IMR-90 (cell line): ENCODE measurements around the gene SLC22A5. TPM values are rescaled to one million over a fixed set of nuclear protein-coding genes. Genes with fewer than 3 reads are reported as not detected.

Experiments
- ATAC-seq: fragments of 200-7000 bp; cut with Tn5 transposase; 2 replicates; pipeline ENCODE4 v1.9.1; 2020; ENCODE audit warnings: low read depth, mild to moderate bottlenecking, moderate library complexity
- BruUV-seq: library from RNA; stranded (reverse); fragments of 400-500 nt; replicated peaks from 2 replicates; lab custom pipeline; 2021; lab: Mats Ljungman, UMichigan
- CTCF ChIA-PET: fragments of 300-600 bp; formaldehyde crosslinking; extraction: SDS; loops from one replicate; lab custom pipeline; 2021; ENCODE audit warnings: antibody characterized with exemption; lab: Yijun Ruan, JAX
- POLR2A ChIA-PET: fragments of 300-600 bp; sonication (Branson Sonifier 250); formaldehyde crosslinking; loops from one replicate; lab custom pipeline; 2022; ENCODE audit warnings: antibody characterized with exemption; ENCODE audit not compliant: unreplicated experiment; lab: Charles Lee
- DNase-seq: peaks from one replicate; pipeline ENCODE4 v3.0.0; 2013
- H2AFZ ChIP-seq: replicated peaks from 2 replicates; pipeline ENCODE3; 2013; ENCODE audit warnings: low read length, mild to moderate bottlenecking; ENCODE audit not compliant: poor library complexity
- H2AK5ac ChIP-seq: 2 replicates; pipeline ENCODE4 v1.6.1; 2013; ENCODE audit warnings: low read depth, low read length, inconsistent platforms
- H2AK9ac ChIP-seq: replicated peaks from 2 replicates; pipeline ENCODE3; 2013; ENCODE audit warnings: mild to moderate bottlenecking, low read depth, low read length, moderate library complexity; ENCODE audit not compliant: poor library complexity
- H2BK120ac ChIP-seq: 2 replicates; pipeline ENCODE4 v1.6.1; 2013; ENCODE audit warnings: low read depth, low read length, inconsistent platforms
- H2BK15ac ChIP-seq: 3 replicates; pipeline ENCODE4 v1.6.1; 2013; ENCODE audit warnings: low read depth, low read length, inconsistent platforms
- H2BK20ac ChIP-seq: 2 replicates; pipeline ENCODE4 v1.6.1; 2013; ENCODE audit warnings: low read depth, mild to moderate bottlenecking, inconsistent platforms, low read length, moderate library complexity
- H2BK5ac ChIP-seq: 2 replicates; pipeline ENCODE4 v1.6.1; 2013; ENCODE audit warnings: mild to moderate bottlenecking, low read depth, low read length, inconsistent platforms; ENCODE audit not compliant: poor library complexity, severe bottlenecking
- H3K14ac ChIP-seq: replicated peaks from 2 replicates; pipeline ENCODE4 v1.6.1; 2013; ENCODE audit warnings: low read depth, low read length, inconsistent platforms
- H3K18ac ChIP-seq: 2 replicates; pipeline ENCODE4 v1.6.1; 2013; ENCODE audit warnings: low read depth, low read length, control low read depth
- H3K23ac ChIP-seq: 2 replicates; pipeline ENCODE4 v1.6.1; 2013; ENCODE audit warnings: low read depth, low read length, inconsistent platforms
- H3K27ac ChIP-seq: 2 replicates; pipeline ENCODE4 v1.5.1; 2013; ENCODE audit warnings: mild to moderate bottlenecking, control low read depth, low read length; ENCODE audit not compliant: insufficient read depth
- H3K27me3 ChIP-seq: 2 replicates; pipeline ENCODE4 v1.6.1; 2013; ENCODE audit warnings: low read length; ENCODE audit not compliant: control insufficient read depth, insufficient read depth
- H3K36me3 ChIP-seq: 2 replicates; pipeline ENCODE4 v1.6.1; 2013; ENCODE audit warnings: low read length, mixed read lengths; ENCODE audit not compliant: control insufficient read depth, insufficient read depth
- H3K4ac ChIP-seq: 2 replicates; pipeline ENCODE4 v1.6.1; 2013; ENCODE audit warnings: low read depth, low read length, inconsistent platforms
- H3K4me1 ChIP-seq: 2 replicates; pipeline ENCODE4 v1.6.1; 2013; ENCODE audit warnings: low read length, mixed read lengths; ENCODE audit not compliant: control insufficient read depth, insufficient read depth
- H3K4me2 ChIP-seq: 2 replicates; pipeline ENCODE4 v1.6.1; 2013; ENCODE audit warnings: low read depth, mild to moderate bottlenecking, control low read depth, low read length, moderate library complexity
- H3K4me3 ChIP-seq: 2 replicates; pipeline ENCODE4 v1.5.1; 2013; ENCODE audit warnings: low read depth, mild to moderate bottlenecking, control low read depth, low read length, moderate library complexity; ENCODE audit not compliant: insufficient read depth
- H3K56ac ChIP-seq: 2 replicates; pipeline ENCODE4 v1.6.1; 2013; ENCODE audit warnings: low read length, inconsistent platforms; ENCODE audit not compliant: insufficient read depth; ENCODE audit errors: extremely low read depth
- H3K79me1 ChIP-seq, 2 experiments: 2 replicates each; pipeline ENCODE4 v1.6.1; 2013; ENCODE audit warnings: low read length in 2 of 2, inconsistent platforms in 1 of 2, low read depth in 1 of 2
- H3K9ac ChIP-seq: 2 replicates; pipeline ENCODE4 v1.6.1; 2013; ENCODE audit warnings: low read depth, low read length, control low read depth
- H3K9me1 ChIP-seq: 2 replicates; pipeline ENCODE4 v1.6.1; 2013; ENCODE audit warnings: low read length, inconsistent platforms; ENCODE audit not compliant: insufficient read depth
- H3K9me3 ChIP-seq: 2 replicates; pipeline ENCODE4 v1.6.1; 2013; ENCODE audit warnings: low read length; ENCODE audit not compliant: control insufficient read depth, insufficient read depth
- H4K20me1 ChIP-seq: 2 replicates; pipeline ENCODE4 v1.6.1; 2013; ENCODE audit warnings: low read length, inconsistent platforms; ENCODE audit not compliant: insufficient read depth
- H4K5ac ChIP-seq: 2 replicates; pipeline ENCODE4 v1.6.1; 2013; ENCODE audit warnings: mild to moderate bottlenecking, low read depth, low read length, control low read depth
- H4K8ac ChIP-seq, 2 experiments: 2 replicates each; pipeline ENCODE4 v1.6.1; 2013; ENCODE audit warnings: low read depth in 2 of 2, low read length in 2 of 2, control low read depth in 1 of 2, inconsistent platforms in 1 of 2
- H4K91ac ChIP-seq: 2 replicates; pipeline ENCODE4 v1.6.1; 2013; ENCODE audit warnings: low read depth, low read length, inconsistent platforms; ENCODE audit not compliant: insufficient read depth
- BHLHE40 ChIP-seq: fragments of 150-350 bp; IDR thresholded peaks from 2 replicates; pipeline ENCODE4 v1.6.1; 2016; ENCODE audit warnings: mild to moderate bottlenecking, low read depth, low read length
- CEBPB ChIP-seq: IDR thresholded peaks from 2 replicates; pipeline ENCODE4 v1.6.1; 2012; ENCODE audit warnings: low read depth, low read length, improper control_type of control experiment
- CTCF ChIP-seq: conservative IDR thresholded peaks from 2 replicates; pipeline ENCODE4 v1.5.1; 2012; ENCODE audit warnings: mild to moderate bottlenecking, low read depth, low read length, improper control_type of control experiment
- ELK1 ChIP-seq: fragments of 150-350 bp; IDR thresholded peaks from 2 replicates; pipeline ENCODE4 v1.6.1; 2016; ENCODE audit warnings: low read depth, mild to moderate bottlenecking, low read length, moderate library complexity, borderline replicate concordance
- FOS ChIP-seq: fragments of 150-350 bp; IDR thresholded peaks from 2 replicates; pipeline ENCODE4 v1.6.1; 2016; ENCODE audit warnings: low read depth, low read length
- MAFK ChIP-seq: IDR thresholded peaks from 2 replicates; pipeline ENCODE4 v1.6.1; 2012; ENCODE audit warnings: low read depth, low read length, improper control_type of control experiment
- MAZ ChIP-seq: IDR thresholded peaks from 2 replicates; pipeline ENCODE4 v1.6.1; 2012; ENCODE audit warnings: low read depth, mild to moderate bottlenecking, low read length, improper control_type of control experiment, moderate library complexity, borderline replicate concordance
- MXI1 ChIP-seq: IDR thresholded peaks from 2 replicates; pipeline ENCODE4 v1.6.1; 2012; ENCODE audit warnings: low read depth, mild to moderate bottlenecking, low read length, moderate library complexity, borderline replicate concordance
- NFE2L2 ChIP-seq: fragments of 150-350 bp; IDR thresholded peaks from 2 replicates; pipeline ENCODE4 v1.6.1; 2016; ENCODE audit warnings: low read depth, mild to moderate bottlenecking, low read length
- POLR2A ChIP-seq: IDR thresholded peaks from 2 replicates; pipeline ENCODE4 v1.6.1; 2012; ENCODE audit warnings: mild to moderate bottlenecking, low read depth, low read length
- RAD21 ChIP-seq: IDR thresholded peaks from 2 replicates; pipeline ENCODE4 v1.6.1; 2012; ENCODE audit warnings: low read length, improper control_type of control experiment
- RCOR1 ChIP-seq: IDR thresholded peaks from 2 replicates; pipeline ENCODE4 v1.6.1; 2012; ENCODE audit warnings: mild to moderate bottlenecking, low read length, improper control_type of control experiment; ENCODE audit not compliant: insufficient replicate concordance
- RFX5 ChIP-seq: IDR thresholded peaks from 2 replicates; pipeline ENCODE4 v1.8.0; 2012; ENCODE audit warnings: low read depth, mild to moderate bottlenecking, low read length, moderate library complexity
- WGBS, 2 experiments: methylation state at CpG; one replicate each; pipeline versions ENCODE4 v1.1.5 to v1.1.7; 2013; ENCODE audit warnings: missing lambda C conversion rate in 2 of 2; ENCODE audit not compliant: insufficient read length in 1 of 2; ENCODE audit errors: extremely low coverage in 2 of 2; 5-methylcytosine and 5-hydroxymethylcytosine counted together
- dilution Hi-C: fragments of 300-500 bp; cut with HindIII; formaldehyde crosslinking; loops from one replicate; pipeline ENCODE4 v1.14.3; 2018; ENCODE audit warnings: low sequenced_read_pairs; ENCODE audit not compliant: unreplicated experiment
- in situ Hi-C: fragments of 300-500 bp; cut with MboI; formaldehyde crosslinking; loops from 3 replicates; pipeline ENCODE4 v1.14.3; 2019; ENCODE audit warnings: low sequenced_read_pairs, inconsistent platforms, mixed read lengths
- intact Hi-C: fragments of 100-400 bp; cut with micrococcal nuclease; formaldehyde crosslinking; loops from 2 replicates; pipeline ENCODE4 v1.10.0; 2022
- polyA plus RNA-seq, 3 experiments: library from polyadenylated mRNA; depleted of rRNA; stranded (reverse); fragments of >200 nt; gene quantifications; 2 replicates each; pipeline ENCODE4 v1.2.3, GENCODE V29; 2012; ENCODE audit warnings: low replicate concordance in 1 of 3
- total RNA-seq: library from RNA; depleted of rRNA; stranded (reverse); fragments of >200 nt; gene quantifications from 2 replicates; pipeline ENCODE4 v1.2.3, GENCODE V29; 2012

SLC22A5 gene
- total and polyA plus RNA-seq, 2 of the 4 experiments (the other 2 are of a cell fraction): 6.1 to 7.1 TPM

GRCh38 chr5:132421462-132421861 is 52.0 kb downstream of the SLC22A5 start:
- no peak overlapping the region for H3K4me3 ChIP-seq
- no peak overlapping the region for H4K5ac ChIP-seq
- H3K18ac ChIP-seq: no peak overlapping the region
- H4K8ac ChIP-seq: peak overlapping the region in 1 of 2 experiments; percentile 16; a peak in 1 of 4 replicates
- ChIA-PET CTCF (no interaction called here), POLR2A (no interaction called here)
- ATAC-seq (no peak), DNase-seq (no peak)
- no peaks in the 10 kb centered on the region for H3K9me3 ChIP-seq
- H3K23ac ChIP-seq: no peak overlapping the region
- TF ChIP-seq MAFK (no peak), MAZ (no peak), RAD21 (no peak), BHLHE40 (no peak), CTCF (no peak), MXI1 (no peak), CEBPB (no peak), RCOR1 (no peak), FOS (no peak), NFE2L2 (no peak), RFX5 (no peak), ELK1 (no peak), POLR2A (no peak)
- dilution Hi-C loops: no loop called here
- no peak overlapping the region for H3K4me2 ChIP-seq
- H3K9ac ChIP-seq: no peak overlapping the region
- H2AK9ac ChIP-seq: no peak overlapping the region
- peaks cover 14 to 78% of the 10 kb centered on the region in 2 experiments; a peak in 2 of 4 replicates for H3K79me1 ChIP-seq
- H4K91ac ChIP-seq: peak overlapping the region; percentile 57
- intact Hi-C loops: loop anchor here (5.0 kb wide), 1 partner anchor 36 kb away; no protein-coding TSS in a partner anchor
- H4K20me1 ChIP-seq: no peaks in the 10 kb centered on the region
- no CpG with 5 or more reads among the region's 3 CpGs for WGBS, 2 experiments
- H3K27ac ChIP-seq: no peak overlapping the region
- peaks cover 34% of the 10 kb centered on the region for H3K4me1 ChIP-seq
- H2BK5ac ChIP-seq: no peak overlapping the region
- 0 out of 3 replicates have a peak overlapping the region, but pooled peaks have one; percentile 6 for H2BK15ac ChIP-seq
- peak overlapping the region; percentile 36; the same call in 1 of the 2 replicates for H2AK5ac ChIP-seq
- no peak overlapping the region; the same call in 1 of the 2 replicates for H2BK20ac ChIP-seq
- H3K14ac ChIP-seq: 0 out of 2 replicates have a peak overlapping the region, but pooled peaks have one; percentile 30
- no peak overlapping the region for H3K56ac ChIP-seq
- no peaks in the 10 kb centered on the region for H3K27me3 ChIP-seq
- H3K4ac ChIP-seq: peak overlapping the region; percentile 38; the same call in 1 of the 2 replicates
- BruUV-seq: no TSS peak
- peaks cover 30% of the 10 kb centered on the region for H3K9me1 ChIP-seq
- H2AFZ ChIP-seq: no peak overlapping the region
- peaks cover 2% of the 10 kb centered on the region; the same call in 1 of the 2 replicates for H3K36me3 ChIP-seq
- in situ Hi-C loops: loop anchor here (5.0 kb wide), 1 partner anchor 51 kb away; no protein-coding TSS in a partner anchor
- H2BK120ac ChIP-seq: peak overlapping the region; percentile 62; the same call in 1 of the 2 replicates
